OCI-LY7 (cell line): ENCODE results near the gene GDF11. TPM values are rescaled to one million over a fixed set of nuclear protein-coding genes. Genes with fewer than 3 reads are reported as not detected.

Experiments used
- BruUV-seq: library from RNA; stranded (reverse); fragments of 400-500 nt; replicated peaks from 2 replicates; lab custom pipeline; 2021; lab: Mats Ljungman, UMichigan
- CTCF ChIA-PET: fragments of 300-600 bp; sonication (Branson Sonifier 250); formaldehyde crosslinking; loops from one replicate; lab custom pipeline; 2022; ENCODE audit warnings: antibody characterized with exemption; ENCODE audit not compliant: unreplicated experiment; lab: Charles Lee
- POLR2A ChIA-PET: fragments of 300-600 bp; sonication (Branson Sonifier 250); formaldehyde crosslinking; loops from one replicate; lab custom pipeline; 2022; ENCODE audit warnings: antibody characterized with exemption; lab: Charles Lee
- DNase-seq: peaks from one replicate; pipeline ENCODE4 v3.0.0-alpha.2; 2015; ENCODE audit warnings: low spot score
- H2AFZ ChIP-seq: fragments of 200-600 bp; sonication (generic), shearing (Covaris generic); 2 replicates; pipeline ENCODE4 v1.6.1; 2014; ENCODE audit warnings: mild to moderate bottlenecking, antibody characterized with exemption, low read length, moderate library complexity
- H3K27ac ChIP-seq: fragments of 200-600 bp; sonication (generic); 2 replicates; pipeline ENCODE4 v1.5.1; 2014; ENCODE audit warnings: mixed run types, low read depth, mild to moderate bottlenecking, moderate library complexity, low read length, inconsistent platforms; ENCODE audit not compliant: poor library complexity, severe bottlenecking
- H3K36me3 ChIP-seq: fragments of 200-600 bp; sonication (generic); 2 replicates; pipeline ENCODE4 v1.6.1; 2014; ENCODE audit warnings: mild to moderate bottlenecking, antibody characterized with exemption, low read length, moderate library complexity, mixed read lengths; ENCODE audit not compliant: insufficient read depth
- H3K4me1 ChIP-seq: fragments of 200-600 bp; sonication (generic); 2 replicates; pipeline ENCODE4 v1.5.1; 2014; ENCODE audit warnings: mild to moderate bottlenecking, low read length; ENCODE audit not compliant: insufficient read depth, poor library complexity, severe bottlenecking
- H3K4me2 ChIP-seq: fragments of 200-600 bp; sonication (generic); 2 replicates; pipeline ENCODE4 v1.6.1; 2014; ENCODE audit warnings: mild to moderate bottlenecking, low read length
- H3K4me3 ChIP-seq: fragments of 200-600 bp; sonication (generic); 2 replicates; pipeline ENCODE4 v1.5.1; 2014; ENCODE audit warnings: mild to moderate bottlenecking, low read depth, low read length; ENCODE audit not compliant: poor library complexity, severe bottlenecking
- H3K79me2 ChIP-seq: fragments of 200-600 bp; sonication (generic); 2 replicates; pipeline ENCODE4 v1.6.1; 2016; ENCODE audit warnings: low read depth, mild to moderate bottlenecking, low read length, moderate library complexity, mixed read lengths; ENCODE audit not compliant: insufficient read depth
- H3K9me2 ChIP-seq: fragments of 200-600 bp; sonication (generic); 2 replicates; pipeline ENCODE4 v1.6.1; 2016; ENCODE audit warnings: mild to moderate bottlenecking, low read length, mixed read lengths; ENCODE audit not compliant: insufficient read depth
- H3K9me3 ChIP-seq: fragments of 200-600 bp; sonication (generic); 2 replicates; pipeline ENCODE4 v1.6.1; 2014; ENCODE audit warnings: mild to moderate bottlenecking, mixed run types, low read length, mixed read lengths
- H4K20me1 ChIP-seq: fragments of 200-600 bp; sonication (generic); 2 replicates; pipeline ENCODE4 v1.6.1; 2014; ENCODE audit warnings: mild to moderate bottlenecking, antibody characterized with exemption, low read length, moderate library complexity, mixed read lengths; ENCODE audit not compliant: insufficient read depth
- EZH2phosphoT487 ChIP-seq: fragments of 200-600 bp; sonication (generic); IDR thresholded peaks from 2 replicates; pipeline ENCODE4 v1.6.1; 2018; ENCODE audit warnings: low read depth, borderline replicate concordance, mild to moderate bottlenecking, mixed run types, antibody characterized with exemption, low read length, moderate library complexity, mixed read lengths
- intact Hi-C: fragments of 100-400 bp; cut with micrococcal nuclease; formaldehyde crosslinking; loops from one replicate; pipeline ENCODE4 v1.10.0; 2022; ENCODE audit not compliant: unreplicated experiment
- total RNA-seq, 2 experiments: library from RNA; depleted of rRNA in 1 of 2; stranded (reverse); fragments of >200 nt in 1 of 2; shearing (Covaris generic) in 1 of 2; gene quantifications; 2 replicates each; pipeline ENCODE4 v1.2.3, GENCODE V29; 2014 to 2022
- TF ChIP-seq, protein P1 (sequence below): fragments of 200-600 bp; sonication (generic); conservative IDR thresholded peaks from 2 replicates; pipeline ENCODE4 v1.5.1; 2014; ENCODE audit warnings: mild to moderate bottlenecking, antibody characterized with exemption, low read length, moderate library complexity, mixed read lengths

GDF11 gene
- total RNA-seq, 2 experiments from 2014 or later, result 5.2 to 19.9 TPM

DNA sequence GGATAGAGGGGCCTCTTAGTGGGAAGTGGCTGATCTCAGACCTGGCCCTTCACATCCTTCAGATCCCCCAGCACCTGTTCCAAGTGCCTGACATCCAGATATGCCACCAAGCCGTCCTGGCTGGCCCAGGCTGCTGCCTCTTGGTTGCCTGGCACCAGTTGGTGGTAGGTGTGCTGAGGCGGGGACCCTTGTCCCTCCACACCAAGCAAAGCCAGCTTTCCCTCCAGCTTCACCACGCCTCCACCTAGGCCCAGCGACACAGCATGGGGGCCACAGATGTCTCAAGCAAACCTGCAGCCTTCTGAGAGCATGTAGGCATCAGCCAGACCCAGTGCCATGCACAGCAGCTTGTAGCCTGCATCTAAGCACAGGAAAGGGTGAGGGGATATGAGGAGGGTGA lies 10.6 kb upstream of the GDF11 start:
- H2AFZ ChIP-seq, result no peak overlapping the region

DNA sequence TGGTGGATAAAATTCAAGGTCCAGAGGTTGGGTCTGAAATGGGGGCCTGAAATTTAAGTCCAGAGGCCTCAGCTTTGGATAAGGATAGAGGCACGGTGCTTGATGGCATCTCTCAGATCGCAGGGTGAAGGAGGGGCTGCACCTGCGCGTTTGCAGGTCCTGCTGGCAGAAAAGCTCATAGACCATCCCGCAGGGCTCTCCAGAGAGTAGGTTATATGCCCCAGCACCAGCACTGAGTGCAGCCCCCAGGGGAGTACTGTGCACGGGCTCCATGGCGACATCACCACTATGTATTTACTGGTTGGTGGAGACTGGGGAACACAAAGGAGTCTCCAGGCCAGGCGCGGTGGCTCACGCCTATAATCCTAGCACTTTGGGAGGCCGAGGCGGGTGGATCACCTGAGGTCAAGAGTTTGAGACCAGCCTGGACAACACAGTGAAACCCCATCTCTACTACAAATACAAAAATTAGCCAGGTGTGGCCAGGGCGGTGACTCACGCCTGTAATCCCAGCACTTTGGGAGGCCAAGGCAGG lies 9.8 kb upstream of the GDF11 start:
- Histone ChIP-seq H3K4me1 (peaks cover 28% of the 10 kb centered on the region), H3K4me3 (no peak overlapping the region), H2AFZ (no peak overlapping the region), H3K9me2 (no peaks in the 10 kb centered on the region), H3K79me2 (peaks cover 1% of the 10 kb centered on the region; the same call in 1 of the 2 replicates), H3K9me3 (no peaks in the 10 kb centered on the region), H4K20me1 (no peaks in the 10 kb centered on the region), H3K27ac (no peak overlapping the region), H3K36me3 (no peaks in the 10 kb centered on the region), H3K4me2 (no peak overlapping the region)
- BruUV-seq, result no TSS peak
- DNase-seq, result no peak
- CTCF ChIA-PET, result no interaction called here
- intact Hi-C loops, result no loop called here
- no peak for TF ChIP-seq EZH2phosphoT487
- TF ChIP-seq, protein P1, sequence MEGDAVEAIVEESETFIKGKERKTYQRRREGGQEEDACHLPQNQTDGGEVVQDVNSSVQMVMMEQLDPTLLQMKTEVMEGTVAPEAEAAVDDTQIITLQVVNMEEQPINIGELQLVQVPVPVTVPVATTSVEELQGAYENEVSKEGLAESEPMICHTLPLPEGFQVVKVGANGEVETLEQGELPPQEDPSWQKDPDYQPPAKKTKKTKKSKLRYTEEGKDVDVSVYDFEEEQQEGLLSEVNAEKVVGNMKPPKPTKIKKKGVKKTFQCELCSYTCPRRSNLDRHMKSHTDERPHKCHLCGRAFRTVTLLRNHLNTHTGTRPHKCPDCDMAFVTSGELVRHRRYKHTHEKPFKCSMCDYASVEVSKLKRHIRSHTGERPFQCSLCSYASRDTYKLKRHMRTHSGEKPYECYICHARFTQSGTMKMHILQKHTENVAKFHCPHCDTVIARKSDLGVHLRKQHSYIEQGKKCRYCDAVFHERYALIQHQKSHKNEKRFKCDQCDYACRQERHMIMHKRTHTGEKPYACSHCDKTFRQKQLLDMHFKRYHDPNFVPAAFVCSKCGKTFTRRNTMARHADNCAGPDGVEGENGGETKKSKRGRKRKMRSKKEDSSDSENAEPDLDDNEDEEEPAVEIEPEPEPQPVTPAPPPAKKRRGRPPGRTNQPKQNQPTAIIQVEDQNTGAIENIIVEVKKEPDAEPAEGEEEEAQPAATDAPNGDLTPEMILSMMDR, result no peak
- POLR2A ChIA-PET, result interaction anchor here (0.6 to 0.7 kb wide), 2 partner anchors 12 to 706 kb away, joined by 3 read pairs; no protein-coding TSS in a partner anchor

More for the DNA sequence above, 10.6 kb upstream of the GDF11 start:
- ChIA-PET CTCF (no interaction called here), POLR2A (no interaction called here)
- Histone ChIP-seq H3K4me3 (no peak overlapping the region), H3K9me2 (no peaks in the 10 kb centered on the region), H3K79me2 (peaks cover 8% of the 10 kb centered on the region; the same call in 1 of the 2 replicates), H3K4me2 (no peak overlapping the region), H3K4me1 (peaks cover 27% of the 10 kb centered on the region), H3K36me3 (0 out of 2 replicates have a peak, but pooled peaks cover under 1% of the 10 kb centered on the region), H3K27ac (no peak overlapping the region), H3K9me3 (no peaks in the 10 kb centered on the region), H4K20me1 (no peaks in the 10 kb centered on the region)
- BruUV-seq, result no TSS peak
- no peak for DNase-seq
- intact Hi-C loops, result no loop called here
- no peak for TF ChIP-seq EZH2phosphoT487
- TF ChIP-seq, protein P1, result no peak

DNA sequence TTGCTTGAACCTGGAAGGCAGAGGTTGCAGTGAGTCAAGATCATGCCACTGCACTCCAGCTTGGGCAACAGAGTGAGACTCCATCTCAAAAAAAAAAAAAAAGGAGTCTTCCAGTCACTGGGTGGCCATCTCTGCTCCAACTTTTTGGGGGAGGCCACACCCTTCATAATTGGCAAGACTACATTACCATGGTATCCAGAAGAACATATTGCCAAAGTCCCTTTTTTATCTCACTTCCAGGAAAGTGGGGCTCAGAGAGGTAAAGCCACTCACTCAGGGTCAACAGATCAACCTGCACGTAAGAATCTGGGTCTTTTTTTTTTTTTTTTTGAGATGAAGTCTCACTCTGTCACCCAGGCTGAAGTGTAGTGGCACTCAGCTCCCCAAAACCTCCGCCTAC lies 9.1 kb upstream of the GDF11 start:
- POLR2A ChIA-PET, result interaction anchor here (0.6 to 0.8 kb wide), 3 partner anchors 11 to 707 kb away, joined by 3 to 4 read pairs (median 3); no protein-coding TSS in a partner anchor
- intact Hi-C loops, result no loop called here
- no peaks in the 10 kb centered on the region for H3K9me2 ChIP-seq
- CTCF ChIA-PET, result no interaction called here
- no peak overlapping the region for H3K4me2 ChIP-seq
- no peaks in the 10 kb centered on the region for H4K20me1 ChIP-seq
- TF ChIP-seq EZH2phosphoT487, result no peak
- TF ChIP-seq, protein P1, result no peak
- H3K4me3 ChIP-seq, result no peak overlapping the region
- H2AFZ ChIP-seq, result no peak overlapping the region
- no peak overlapping the region for H3K27ac ChIP-seq
- no peaks in the 10 kb centered on the region for H3K79me2 ChIP-seq
- no peaks in the 10 kb centered on the region for H3K9me3 ChIP-seq
- H3K36me3 ChIP-seq, result no peaks in the 10 kb centered on the region
- no peak for DNase-seq
- H3K4me1 ChIP-seq, result peaks cover 29% of the 10 kb centered on the region
- no TSS peak for BruUV-seq
